ENCODE results near the gene ACTBL2.

- no peak for TF ChIP-seq CTCF (IDR thresholded peaks at IDR 0.05; ENCODE audit: insufficient read depth, low read length, poor library complexity, severe bottlenecking)
- TF ChIP-seq EZH2phosphoT487 (conservative IDR thresholded peaks at IDR 0.05; ENCODE audit: low read length) = no peak
These were observed 6.0 kb downstream of the ACTBL2 start for GRCh38 chr5:57476601-57477056.
